Renal cortex interstitium (tissue), 11 donors: Measurements from ENCODE around the gene CDK9. TPM values are rescaled to one million over a fixed set of nuclear protein-coding genes. Genes with fewer than 3 reads are reported as not detected.
"Not testable (repeated sequence)": the region's sequence is repeated elsewhere in the genome, so short reads cannot be mapped to it uniquely, and the experiment has no call there.

Experiments used
- DNase-seq, 11 donors: peaks; one replicate each; pipeline ENCODE4 v3.0.0-alpha.2; 2013; ENCODE audit warnings: low read depth in 9 of 11, low spot score in 4 of 11; ENCODE audit errors: extremely low read depth in 1 of 11
- polyA plus RNA-seq, 3 donors: library from polyadenylated mRNA; unstranded; fragments of 120-200 nt; gene quantifications; one replicate each; pipeline ENCODE4 v1.2.1, GENCODE V29; 2013; ENCODE audit not compliant: insufficient read length in 3 of 3

CDK9 gene
- polyA plus RNA-seq, 3 donors, result 67.5 to 75.5 (median 73.9) TPM

- DNase-seq, result no peak
Measured at GRCh38 chr9:127772603-127773002, 13.2 kb upstream of the CDK9 start.

GRCh38 chr9:127773272-127773671 is 12.6 kb upstream of the CDK9 start:
- no peak for DNase-seq

- DNase-seq, result no peak
Measured at GRCh38 chr9:127773981-127774380, 11.9 kb upstream of the CDK9 start.

- DNase-seq, result no peak
Measured at GRCh38 chr9:127776195-127776923, 9.5 kb upstream of the CDK9 start.

GRCh38 chr9:127776924-127777289 is 8.9 kb upstream of the CDK9 start:
- no peak for DNase-seq

GRCh38 chr9:127777368-127777980 is 8.4 kb upstream of the CDK9 start:
- no peak for DNase-seq

GRCh38 chr9:127778280-127779135 is 7.3 kb upstream of the CDK9 start, which contains the start of gene SH2D3C:
Gene SH2D3C (minus strand): TSS chr9:127778666. CDS start chr9:127778627, 39 bp downstream.
- no peak for DNase-seq

- no peak for DNase-seq
Measured at GRCh38 chr9:127779136-127779981, 6.5 kb upstream of the CDK9 start.

GRCh38 chr9:127780126-127780885 is 5.5 kb upstream of the CDK9 start:
- no peak for DNase-seq

GRCh38 chr9:127780909-127781308 is 4.9 kb upstream of the CDK9 start:
- DNase-seq, result not testable (repeated sequence)

- no peak for DNase-seq
Measured at GRCh38 chr9:127781806-127782205, 4.0 kb upstream of the CDK9 start.

GRCh38 chr9:127783111-127784008 is 2.5 kb upstream of the CDK9 start:
- no peak for DNase-seq

- DNase-seq, result peak in 7 of 11 donors; percentile 72 to 88 (median 84)
Measured at GRCh38 chr9:127785023-127785932, 556 bp upstream of the CDK9 start.

GRCh38 chr9:127786773-127787104 is 905 bp downstream of the CDK9 start:
- DNase-seq, result no peak

GRCh38 chr9:127788337-127789011 is 2.6 kb downstream of the CDK9 start:
- DNase-seq, result no peak

GRCh38 chr9:127789179-127789578 is 3.3 kb downstream of the CDK9 start:
- no peak for DNase-seq
